IPS DF 6.9 (cell line): ENCODE measurements around the gene ITPR3.

Source experiments
- DNase-seq: peaks from one replicate; pipeline ENCODE4 v3.0.0-alpha.2; 2013; ENCODE audit warnings: low read depth, low spot score
- H3K27ac ChIP-seq: one replicate; pipeline ENCODE4 v1.5.1; 2013; ENCODE audit warnings: low read length, control low read depth
- H3K27me3 ChIP-seq: 2 replicates; pipeline ENCODE4 v1.6.1; 2013; ENCODE audit warnings: mild to moderate bottlenecking, low read length; ENCODE audit not compliant: control insufficient read depth, insufficient read depth
- H3K36me3 ChIP-seq: 2 replicates; pipeline ENCODE4 v1.6.1; 2013; ENCODE audit warnings: low read length; ENCODE audit not compliant: control insufficient read depth, insufficient read depth
- H3K4me1 ChIP-seq: 2 replicates; pipeline ENCODE4 v1.6.1; 2013; ENCODE audit warnings: low read length; ENCODE audit not compliant: control insufficient read depth, insufficient read depth
- H3K4me3 ChIP-seq: 2 replicates; pipeline ENCODE4 v1.5.1; 2013; ENCODE audit warnings: mild to moderate bottlenecking, low read length
- H3K9me3 ChIP-seq: 2 replicates; pipeline ENCODE4 v1.6.1; 2013; ENCODE audit warnings: low read length, inconsistent platforms; ENCODE audit not compliant: control insufficient read depth, insufficient read depth
- WGBS: extraction: QIAGEN DNeasy Blood & Tissue Kit; methylation state at CpG from one replicate; pipeline ENCODE4 v1.1.7; 2013; ENCODE audit warnings: mixed read lengths, missing lambda C conversion rate; ENCODE audit not compliant: insufficient read length, insufficient coverage; 5-methylcytosine and 5-hydroxymethylcytosine counted together

Gene ITPR3

GRCh38 chr6:33699739-33700138, 78.6 kb downstream of the ITPR3 start:
- Histone ChIP-seq H3K36me3 (peaks cover 29% of the 10 kb centered on the region), H3K4me3 (no peak overlapping the region), H3K27me3 (no peaks in the 10 kb centered on the region), H3K27ac (no peak overlapping the region), H3K4me1 (no peaks in the 10 kb centered on the region; the same call in 1 of the 2 replicates), H3K9me3 (no peaks in the 10 kb centered on the region)
- no peak for DNase-seq
- no CpG with 5 or more reads among the region's 5 CpGs for WGBS

GRCh38 chr6:33700391-33701050, 79.4 kb downstream of the ITPR3 start:
- H3K36me3 ChIP-seq = peaks cover 22% of the 10 kb centered on the region
- no peak overlapping the region for H3K27ac ChIP-seq
- no peaks in the 10 kb centered on the region for H3K27me3 ChIP-seq
- no peaks in the 10 kb centered on the region for H3K9me3 ChIP-seq
- WGBS = no CpG with 5 or more reads among the region's 10 CpGs
- peak; percentile 86 for DNase-seq
- H3K4me3 ChIP-seq = no peak overlapping the region
- no peaks in the 10 kb centered on the region; the same call in 1 of the 2 replicates for H3K4me1 ChIP-seq

GRCh38 chr6:33702345-33702977, 81.3 kb downstream of the ITPR3 start:
- no peak for DNase-seq
- no peaks in the 10 kb centered on the region for H3K9me3 ChIP-seq
- no peaks in the 10 kb centered on the region; the same call in 1 of the 2 replicates for H3K4me1 ChIP-seq
- H3K27me3 ChIP-seq = no peaks in the 10 kb centered on the region
- H3K27ac ChIP-seq = no peak overlapping the region
- no CpG with 5 or more reads among the region's 1 CpG for WGBS
- H3K4me3 ChIP-seq = no peak overlapping the region
- H3K36me3 ChIP-seq = peaks cover 9% of the 10 kb centered on the region

- Histone ChIP-seq H3K4me3 (no peak overlapping the region), H3K27ac (no peak overlapping the region), H3K4me1 (no peaks in the 10 kb centered on the region), H3K27me3 (no peaks in the 10 kb centered on the region), H3K9me3 (no peaks in the 10 kb centered on the region), H3K36me3 (0 out of 2 replicates have a peak, but pooled peaks cover 5% of the 10 kb centered on the region)
- no peak for DNase-seq
- no CpG with 5 or more reads among the region's 11 CpGs for WGBS
Observed at GRCh38 chr6:33704215-33705066, 83.3 kb downstream of the ITPR3 start.

- H3K27ac ChIP-seq = no peak overlapping the region
- no peak for DNase-seq
- WGBS = no CpG with 5 or more reads among the region's 9 CpGs
Observed at GRCh38 chr6:33705268-33705885, 84.3 kb downstream of the ITPR3 start.

GRCh38 chr6:33705955-33706725, 85.0 kb downstream of the ITPR3 start:
- no peak for DNase-seq
- H3K27ac ChIP-seq = no peak overlapping the region
- peaks cover 5% of the 10 kb centered on the region; the same call in 1 of the 2 replicates for H3K36me3 ChIP-seq
- 100% methylated on average over 1 of the region's 16 CpGs for WGBS
- peaks cover 3% of the 10 kb centered on the region; the same call in 1 of the 2 replicates for H3K4me1 ChIP-seq
- H3K27me3 ChIP-seq = no peaks in the 10 kb centered on the region
- no peaks in the 10 kb centered on the region for H3K9me3 ChIP-seq
- H3K4me3 ChIP-seq = no peak overlapping the region

More at GRCh38 chr6:33705268-33705885, 84.3 kb downstream of the ITPR3 start:
- no peak overlapping the region for H3K4me3 ChIP-seq
- H3K36me3 ChIP-seq = peaks cover 5% of the 10 kb centered on the region; the same call in 1 of the 2 replicates
- H3K27me3 ChIP-seq = no peaks in the 10 kb centered on the region
- no peaks in the 10 kb centered on the region for H3K9me3 ChIP-seq
- H3K4me1 ChIP-seq = no peaks in the 10 kb centered on the region; the same call in 1 of the 2 replicates

- Histone ChIP-seq H3K4me1 (peaks cover 3% of the 10 kb centered on the region; the same call in 1 of the 2 replicates), H3K36me3 (peaks cover 5% of the 10 kb centered on the region; the same call in 1 of the 2 replicates), H3K27ac (no peak overlapping the region), H3K27me3 (no peaks in the 10 kb centered on the region), H3K9me3 (no peaks in the 10 kb centered on the region), H3K4me3 (no peak overlapping the region)
- no peak for DNase-seq
- WGBS = no CpG with 5 or more reads among the region's 5 CpGs
Observed at GRCh38 chr6:33707771-33708170, 86.6 kb downstream of the ITPR3 start.

GRCh38 chr6:33708516-33709204, 87.5 kb downstream of the ITPR3 start:
- peaks cover 3% of the 10 kb centered on the region; the same call in 1 of the 2 replicates for H3K4me1 ChIP-seq
- peaks cover 5% of the 10 kb centered on the region; the same call in 1 of the 2 replicates for H3K36me3 ChIP-seq
- H3K27ac ChIP-seq = no peak overlapping the region
- no peaks in the 10 kb centered on the region for H3K9me3 ChIP-seq
- no peak for DNase-seq
- H3K27me3 ChIP-seq = no peaks in the 10 kb centered on the region
- no peak overlapping the region for H3K4me3 ChIP-seq
- WGBS = no CpG with 5 or more reads among the region's 10 CpGs

GRCh38 chr6:33709605-33710295, 88.6 kb downstream of the ITPR3 start:
- Histone ChIP-seq H3K27ac (no peak overlapping the region), H3K27me3 (no peaks in the 10 kb centered on the region), H3K4me3 (no peak overlapping the region), H3K4me1 (peaks cover 3% of the 10 kb centered on the region; the same call in 1 of the 2 replicates), H3K36me3 (peaks cover 5% of the 10 kb centered on the region; the same call in 1 of the 2 replicates), H3K9me3 (no peaks in the 10 kb centered on the region)
- WGBS = no CpG with 5 or more reads among the region's 10 CpGs
- DNase-seq = no peak
